Gastrocnemius medialis (tissue), 4 donors: Measurements from ENCODE around the gene ZNF341. TPM values are rescaled to one million over a fixed set of nuclear protein-coding genes. Genes with fewer than 3 reads are reported as not detected.

ENCODE experiments used
- ATAC-seq, 2 donors: fragments of 150-250 bp; one replicate each; pipeline ENCODE4 v1.9.1; 2016
- DNase-seq, 2 donors: peaks; one replicate each; pipeline ENCODE4 v3.0.0-alpha.2; 2019
- H3K27ac ChIP-seq, 4 donors: fragments of 200-600 bp; sonication (generic); 1 replicate in 1 of 4; 2 replicates in 3 of 4; pipeline ENCODE4 v1.5.1; 2016 to 2018; ENCODE audit warnings: mild to moderate bottlenecking in 2 of 4, moderate library complexity in 1 of 4
- H3K27me3 ChIP-seq, 3 donors: fragments of 200-600 bp; sonication (generic) in 2 of 3; 1 replicate in 1 of 3; 2 replicates in 2 of 3; pipeline versions ENCODE4 v1.5.1 to v1.6.0; 2016 to 2019; ENCODE audit warnings: mild to moderate bottlenecking in 1 of 3, moderate library complexity in 1 of 3
- H3K36me3 ChIP-seq, 2 donors: fragments of 200-600 bp; sonication (generic) in 1 of 2; one replicate each; pipeline ENCODE4 v1.5.1; 2017 to 2018
- H3K4me1 ChIP-seq, 2 donors: fragments of 200-600 bp; sonication (generic) in 1 of 2; one replicate each; pipeline ENCODE4 v1.5.1; 2016 to 2017; ENCODE audit warnings: mild to moderate bottlenecking in 2 of 2
- H3K4me3 ChIP-seq, 4 donors: fragments of 200-600 bp; sonication (generic) in 3 of 4; 1 replicate in 1 of 4; 2 replicates in 3 of 4; pipeline ENCODE4 v1.5.1; 2016 to 2019; ENCODE audit warnings: mild to moderate bottlenecking in 2 of 4
- H3K9me3 ChIP-seq, 3 donors: fragments of 200-600 bp; sonication (generic) in 2 of 3; 1 replicate in 1 of 3; 2 replicates in 2 of 3; pipeline ENCODE4 v1.5.1; 2016 to 2019
- CTCF ChIP-seq, 5 experiments: fragments of 450-650 bp in 3 of 5; fragments of 200-600 bp in 2 of 5; sonication (generic) in 2 of 5; IDR thresholded peaks in 4 of 5; conservative IDR thresholded peaks in 1 of 5; 1 replicate in 4 of 5; 2 replicates in 1 of 5; pipeline ENCODE4 v1.5.1; 2016 to 2019; ENCODE audit warnings: antibody characterized with exemption in 5 of 5, mild to moderate bottlenecking in 3 of 5, moderate library complexity in 3 of 5
- POLR2A ChIP-seq, 2 donors: fragments of 450-650 bp; IDR thresholded peaks; one replicate each; pipeline ENCODE4 v1.6.1; 2017; ENCODE audit warnings: antibody characterized with exemption in 2 of 2, mild to moderate bottlenecking in 2 of 2, moderate library complexity in 2 of 2
- in situ Hi-C, 4 donors: fragments of 200-750 bp; cut with MboI; loops; one replicate each; pipeline versions ENCODE4 v1.15.0 to v1.8.0; 2017; ENCODE audit warnings: low sequenced_read_pairs in 4 of 4
- intact Hi-C: fragments of 100-400 bp; cut with DNase I; formaldehyde crosslinking; loops from one replicate; pipeline ENCODE4 v1.15.1; 2023; ENCODE audit warnings: low total_unique reads
- total RNA-seq, 4 donors: library from RNA; depleted of rRNA; stranded (reverse); fragments of >200 nt; gene quantifications; one replicate each; pipeline versions ENCODE4 v1.1.0 to v1.2.3, GENCODE V29; 2016

The ZNF341 gene
- total RNA-seq, 4 donors from 2014 or later: 1.8 to 4.6 (median 2.6) TPM

- Histone ChIP-seq H3K4me3 (no peak overlapping the region), H3K36me3 (peaks cover 0 to 3% of the 10 kb centered on the region in 2 donors), H3K9me3 (peaks cover 0 to 9% (median 6%) of the 10 kb centered on the region in 3 donors), H3K27ac (no peak overlapping the region), H3K4me1 (no peaks in the 10 kb centered on the region), H3K27me3 (no peaks in the 10 kb centered on the region)
- TF ChIP-seq POLR2A (IDR thresholded peaks at IDR 0.05) (no peak), CTCF (IDR thresholded peaks at IDR 0.05 in 4 of 5, conservative IDR thresholded peaks at IDR 0.05 in 1 of 5) (no peak)
- in situ Hi-C loops: no loop called here
- ATAC-seq: no peak
- intact Hi-C loops: no loop called here
- no peak for DNase-seq
These were observed 8.4 kb downstream of the ZNF341 start for GRCh38 chr20:33740189-33740588.

DNA sequence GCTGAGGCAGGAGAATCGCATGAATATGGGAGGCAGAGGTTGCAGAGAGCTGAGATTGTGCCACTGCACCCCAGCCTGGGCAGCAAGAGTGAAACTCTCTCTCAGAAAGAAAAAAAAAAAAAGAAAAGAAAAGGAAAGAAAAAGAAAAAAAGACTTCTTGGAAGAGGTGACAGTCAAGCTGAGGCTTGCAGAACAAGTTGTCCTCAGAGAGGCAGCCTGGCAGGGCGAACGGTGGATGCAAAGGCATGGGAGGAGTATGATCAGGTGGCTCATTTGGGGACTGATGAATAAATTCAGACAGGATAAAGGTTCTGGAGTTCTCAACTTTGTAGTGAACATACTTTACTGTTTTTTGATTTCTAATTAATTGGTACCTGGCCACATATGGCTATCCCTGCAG lies 12.4 kb downstream of the ZNF341 start:
- H3K4me3 ChIP-seq: no peak overlapping the region
- intact Hi-C loops (no loop called here), in situ Hi-C loops (no loop called here)
- no peaks in the 10 kb centered on the region for H3K4me1 ChIP-seq
- H3K27me3 ChIP-seq: no peaks in the 10 kb centered on the region
- peaks cover 0 to 16% of the 10 kb centered on the region in 2 donors for H3K36me3 ChIP-seq
- no peak overlapping the region for H3K27ac ChIP-seq
- H3K9me3 ChIP-seq: no peaks in the 10 kb centered on the region
- DNase-seq: no peak
- no peak for ATAC-seq
- TF ChIP-seq POLR2A (IDR thresholded peaks at IDR 0.05) (no peak), CTCF (IDR thresholded peaks at IDR 0.05 in 4 of 5, conservative IDR thresholded peaks at IDR 0.05 in 1 of 5) (no peak)

- Histone ChIP-seq H3K27me3 (no peaks in the 10 kb centered on the region), H3K9me3 (no peaks in the 10 kb centered on the region), H3K4me3 (no peak overlapping the region), H3K27ac (no peak overlapping the region), H3K36me3 (peaks cover 0 to 19% of the 10 kb centered on the region in 2 donors), H3K4me1 (no peaks in the 10 kb centered on the region)
- ATAC-seq (no peak), DNase-seq (no peak)
- intact Hi-C loops (no loop called here), in situ Hi-C loops (no loop called here)
- TF ChIP-seq POLR2A (IDR thresholded peaks at IDR 0.05) (no peak), CTCF (IDR thresholded peaks at IDR 0.05 in 4 of 5, conservative IDR thresholded peaks at IDR 0.05 in 1 of 5) (no peak)
These were observed 13.1 kb downstream of the ZNF341 start for GRCh38 chr20:33744773-33745385.

GRCh38 chr20:33746325-33746998 lies 14.7 kb downstream of the ZNF341 start:
- intact Hi-C loops (no loop called here), in situ Hi-C loops (no loop called here)
- Histone ChIP-seq H3K27me3 (no peaks in the 10 kb centered on the region), H3K9me3 (no peaks in the 10 kb centered on the region), H3K27ac (no peak overlapping the region), H3K36me3 (peaks cover 0 to 26% of the 10 kb centered on the region in 2 donors), H3K4me1 (no peaks in the 10 kb centered on the region), H3K4me3 (no peak overlapping the region)
- no peak for TF ChIP-seq CTCF (IDR thresholded peaks at IDR 0.05 in 4 of 5, conservative IDR thresholded peaks at IDR 0.05 in 1 of 5)
- ATAC-seq (no peak), DNase-seq (no peak)
